ENCODE results near the gene PDE11A.

Gene PDE11A

GRCh38 chr2:177724398-177725287 lies 347.9 kb downstream of the PDE11A start:
- DNase-seq, result peak; percentile 59
- Histone ChIP-seq H3K27me3 (ENCODE audit: insufficient read depth, low read depth, severe bottlenecking) (no peaks in the 10 kb centered on the region), H3K9me3 (ENCODE audit: severe bottlenecking) (no peaks in the 10 kb centered on the region), H3K4me3 (ENCODE audit: low read depth, low read length) (no peak overlapping the region), H3K36me3 (no peaks in the 10 kb centered on the region), H3K27ac (no peak overlapping the region)
- peak; percentile 87 for TF ChIP-seq CTCF (IDR thresholded peaks at IDR 0.05; ENCODE audit: low read depth, low read length)

- H3K4me3 ChIP-seq (ENCODE audit: low read depth, low read length), result no peak overlapping the region
- H3K27ac ChIP-seq, result no peak overlapping the region
- no peaks in the 10 kb centered on the region for H3K9me3 ChIP-seq (ENCODE audit: severe bottlenecking)
- H3K27me3 ChIP-seq (ENCODE audit: insufficient read depth, low read depth, severe bottlenecking), result no peaks in the 10 kb centered on the region
- DNase-seq, result no peak
- H3K36me3 ChIP-seq, result no peaks in the 10 kb centered on the region
- TF ChIP-seq CTCF (IDR thresholded peaks at IDR 0.05; ENCODE audit: low read depth, low read length), result no peak
These were observed 349.3 kb downstream of the PDE11A start for GRCh38 chr2:177723235-177723634.

GRCh38 chr2:177721818-177722567 lies 350.6 kb downstream of the PDE11A start:
- TF ChIP-seq CTCF (IDR thresholded peaks at IDR 0.05; ENCODE audit: low read depth, low read length), result no peak
- Histone ChIP-seq H3K4me3 (ENCODE audit: low read depth, low read length) (no peak overlapping the region), H3K27ac (no peak overlapping the region), H3K36me3 (no peaks in the 10 kb centered on the region), H3K27me3 (ENCODE audit: insufficient read depth, low read depth, severe bottlenecking) (no peaks in the 10 kb centered on the region), H3K9me3 (ENCODE audit: severe bottlenecking) (no peaks in the 10 kb centered on the region)
- DNase-seq, result no peak

- no peak overlapping the region for H3K27ac ChIP-seq
- H3K9me3 ChIP-seq (ENCODE audit: severe bottlenecking), result no peaks in the 10 kb centered on the region
- no peak for TF ChIP-seq CTCF (IDR thresholded peaks at IDR 0.05; ENCODE audit: low read depth, low read length)
- H3K4me3 ChIP-seq (ENCODE audit: low read depth, low read length), result no peak overlapping the region
- H3K36me3 ChIP-seq, result no peaks in the 10 kb centered on the region
- no peaks in the 10 kb centered on the region for H3K27me3 ChIP-seq (ENCODE audit: insufficient read depth, low read depth, severe bottlenecking)
- DNase-seq, result no peak
These were observed 351.5 kb downstream of the PDE11A start for GRCh38 chr2:177721087-177721486.

- no peak overlapping the region for H3K4me3 ChIP-seq (ENCODE audit: low read depth, low read length)
- no peaks in the 10 kb centered on the region for H3K9me3 ChIP-seq (ENCODE audit: severe bottlenecking)
- no peaks in the 10 kb centered on the region for H3K27me3 ChIP-seq (ENCODE audit: insufficient read depth, low read depth, severe bottlenecking)
- no peaks in the 10 kb centered on the region for H3K36me3 ChIP-seq
- no peak for TF ChIP-seq CTCF (IDR thresholded peaks at IDR 0.05; ENCODE audit: low read depth, low read length)
- no peak for DNase-seq
- no peak overlapping the region for H3K27ac ChIP-seq
These were observed 354.6 kb downstream of the PDE11A start for GRCh38 chr2:177717831-177718618.

Data from WERI-Rb-1 (cell line).